Measurements from ENCODE around the gene WSCD2. TPM values are rescaled to one million over a fixed set of nuclear protein-coding genes. Genes with fewer than 3 reads are reported as not detected.

WSCD2 gene
- total RNA-seq, 1 donor from 2014 or later = 1.4 TPM

GRCh38 chr12:108285016-108285415 lies 155.9 kb downstream of the WSCD2 start:
- peaks cover 9% of the 10 kb centered on the region for H3K27me3 Mint-ChIP-seq (ENCODE audit: unreplicated experiment)
- DNase-seq = no peak
- H3K36me3 Mint-ChIP-seq (ENCODE audit: unreplicated experiment) = no peaks in the 10 kb centered on the region
- peaks cover 3% of the 10 kb centered on the region for H3K4me1 Mint-ChIP-seq (ENCODE audit: low read depth, unreplicated experiment)
- no peak overlapping the region for H3K27ac Mint-ChIP-seq (ENCODE audit: unreplicated experiment)
- no peaks in the 10 kb centered on the region for H3K9me3 Mint-ChIP-seq (ENCODE audit: unreplicated experiment)
- no peak overlapping the region for H3K4me3 Mint-ChIP-seq (ENCODE audit: unreplicated experiment)
- TF ChIP-seq CTCF (IDR thresholded peaks at IDR 0.05; ENCODE audit: partially characterized antibody, unreplicated experiment) = no peak

- Mint-ChIP-seq H3K36me3 (ENCODE audit: unreplicated experiment) (peaks cover 3% of the 10 kb centered on the region), H3K4me3 (ENCODE audit: unreplicated experiment) (no peak overlapping the region), H3K4me1 (ENCODE audit: low read depth, unreplicated experiment) (peaks cover 3% of the 10 kb centered on the region), H3K27ac (ENCODE audit: unreplicated experiment) (no peak overlapping the region), H3K27me3 (ENCODE audit: unreplicated experiment) (peaks cover 11% of the 10 kb centered on the region), H3K9me3 (ENCODE audit: unreplicated experiment) (no peaks in the 10 kb centered on the region)
- TF ChIP-seq CTCF (IDR thresholded peaks at IDR 0.05; ENCODE audit: partially characterized antibody, unreplicated experiment) = no peak
- no peak for DNase-seq
Observed at GRCh38 chr12:108287227-108287626, 158.1 kb downstream of the WSCD2 start.

GRCh38 chr12:108289350-108290161 lies 160.5 kb downstream of the WSCD2 start:
- DNase-seq = no peak
- no peaks in the 10 kb centered on the region for H3K9me3 Mint-ChIP-seq (ENCODE audit: unreplicated experiment)
- H3K4me1 Mint-ChIP-seq (ENCODE audit: low read depth, unreplicated experiment) = peaks cover 3% of the 10 kb centered on the region
- no peak overlapping the region for H3K27ac Mint-ChIP-seq (ENCODE audit: unreplicated experiment)
- no peak overlapping the region for H3K4me3 Mint-ChIP-seq (ENCODE audit: unreplicated experiment)
- peaks cover 3% of the 10 kb centered on the region for H3K36me3 Mint-ChIP-seq (ENCODE audit: unreplicated experiment)
- no peak for TF ChIP-seq CTCF (IDR thresholded peaks at IDR 0.05; ENCODE audit: partially characterized antibody, unreplicated experiment)
- H3K27me3 Mint-ChIP-seq (ENCODE audit: unreplicated experiment) = peaks cover 11% of the 10 kb centered on the region

GRCh38 chr12:108295641-108296040 lies 166.6 kb downstream of the WSCD2 start:
- Mint-ChIP-seq H3K27me3 (ENCODE audit: unreplicated experiment) (peaks cover 7% of the 10 kb centered on the region), H3K9me3 (ENCODE audit: unreplicated experiment) (peaks cover 3% of the 10 kb centered on the region), H3K4me3 (ENCODE audit: unreplicated experiment) (no peak overlapping the region), H3K36me3 (ENCODE audit: unreplicated experiment) (peaks cover 3% of the 10 kb centered on the region), H3K27ac (ENCODE audit: unreplicated experiment) (peak overlapping the region; percentile 48), H3K4me1 (ENCODE audit: low read depth, unreplicated experiment) (peaks cover 9% of the 10 kb centered on the region)
- TF ChIP-seq CTCF (IDR thresholded peaks at IDR 0.05; ENCODE audit: partially characterized antibody, unreplicated experiment) = no peak
- DNase-seq = peak; percentile 64

GRCh38 chr12:108296945-108297344 lies 167.9 kb downstream of the WSCD2 start:
- no peak overlapping the region for H3K27ac Mint-ChIP-seq (ENCODE audit: unreplicated experiment)
- H3K9me3 Mint-ChIP-seq (ENCODE audit: unreplicated experiment) = peaks cover 3% of the 10 kb centered on the region
- TF ChIP-seq CTCF (IDR thresholded peaks at IDR 0.05; ENCODE audit: partially characterized antibody, unreplicated experiment) = no peak
- peaks cover under 1% of the 10 kb centered on the region for H3K36me3 Mint-ChIP-seq (ENCODE audit: unreplicated experiment)
- H3K4me3 Mint-ChIP-seq (ENCODE audit: unreplicated experiment) = no peak overlapping the region
- peaks cover 8% of the 10 kb centered on the region for H3K27me3 Mint-ChIP-seq (ENCODE audit: unreplicated experiment)
- DNase-seq = no peak
- peaks cover 9% of the 10 kb centered on the region for H3K4me1 Mint-ChIP-seq (ENCODE audit: low read depth, unreplicated experiment)
